IMR-90 (cell line): ENCODE data around the gene FA2H. TPM values are rescaled to one million over a fixed set of nuclear protein-coding genes. Genes with fewer than 3 reads are reported as not detected.

ENCODE experiments used
- ATAC-seq: fragments of 200-7000 bp; cut with Tn5 transposase; 2 replicates; pipeline ENCODE4 v1.9.1; 2020; ENCODE audit warnings: low read depth, mild to moderate bottlenecking, moderate library complexity
- BruUV-seq: library from RNA; stranded (reverse); fragments of 400-500 nt; replicated peaks from 2 replicates; lab custom pipeline; 2021; lab: Mats Ljungman, UMichigan
- CTCF ChIA-PET: fragments of 300-600 bp; formaldehyde crosslinking; extraction: SDS; loops from one replicate; lab custom pipeline; 2021; ENCODE audit warnings: antibody characterized with exemption; lab: Yijun Ruan, JAX
- POLR2A ChIA-PET: fragments of 300-600 bp; sonication (Branson Sonifier 250); formaldehyde crosslinking; loops from one replicate; lab custom pipeline; 2022; ENCODE audit warnings: antibody characterized with exemption; ENCODE audit not compliant: unreplicated experiment; lab: Charles Lee
- DNase-seq: peaks from one replicate; pipeline ENCODE4 v3.0.0; 2013
- H2AFZ ChIP-seq: replicated peaks from 2 replicates; pipeline ENCODE3; 2013; ENCODE audit warnings: low read length, mild to moderate bottlenecking; ENCODE audit not compliant: poor library complexity
- H2AK5ac ChIP-seq: 2 replicates; pipeline ENCODE4 v1.6.1; 2013; ENCODE audit warnings: low read depth, low read length, inconsistent platforms
- H2AK9ac ChIP-seq: replicated peaks from 2 replicates; pipeline ENCODE3; 2013; ENCODE audit warnings: mild to moderate bottlenecking, low read depth, low read length, moderate library complexity; ENCODE audit not compliant: poor library complexity
- H2BK120ac ChIP-seq: 2 replicates; pipeline ENCODE4 v1.6.1; 2013; ENCODE audit warnings: low read depth, low read length, inconsistent platforms
- H2BK15ac ChIP-seq: 3 replicates; pipeline ENCODE4 v1.6.1; 2013; ENCODE audit warnings: low read depth, low read length, inconsistent platforms
- H2BK20ac ChIP-seq: 2 replicates; pipeline ENCODE4 v1.6.1; 2013; ENCODE audit warnings: low read depth, mild to moderate bottlenecking, inconsistent platforms, low read length, moderate library complexity
- H2BK5ac ChIP-seq: 2 replicates; pipeline ENCODE4 v1.6.1; 2013; ENCODE audit warnings: mild to moderate bottlenecking, low read depth, low read length, inconsistent platforms; ENCODE audit not compliant: poor library complexity, severe bottlenecking
- H3K14ac ChIP-seq: replicated peaks from 2 replicates; pipeline ENCODE4 v1.6.1; 2013; ENCODE audit warnings: low read depth, low read length, inconsistent platforms
- H3K18ac ChIP-seq: 2 replicates; pipeline ENCODE4 v1.6.1; 2013; ENCODE audit warnings: low read depth, low read length, control low read depth
- H3K23ac ChIP-seq: 2 replicates; pipeline ENCODE4 v1.6.1; 2013; ENCODE audit warnings: low read depth, low read length, inconsistent platforms
- H3K27ac ChIP-seq: 2 replicates; pipeline ENCODE4 v1.5.1; 2013; ENCODE audit warnings: mild to moderate bottlenecking, control low read depth, low read length; ENCODE audit not compliant: insufficient read depth
- H3K27me3 ChIP-seq: 2 replicates; pipeline ENCODE4 v1.6.1; 2013; ENCODE audit warnings: low read length; ENCODE audit not compliant: control insufficient read depth, insufficient read depth
- H3K36me3 ChIP-seq: 2 replicates; pipeline ENCODE4 v1.6.1; 2013; ENCODE audit warnings: low read length, mixed read lengths; ENCODE audit not compliant: control insufficient read depth, insufficient read depth
- H3K4ac ChIP-seq: 2 replicates; pipeline ENCODE4 v1.6.1; 2013; ENCODE audit warnings: low read depth, low read length, inconsistent platforms
- H3K4me1 ChIP-seq: 2 replicates; pipeline ENCODE4 v1.6.1; 2013; ENCODE audit warnings: low read length, mixed read lengths; ENCODE audit not compliant: control insufficient read depth, insufficient read depth
- H3K4me2 ChIP-seq: 2 replicates; pipeline ENCODE4 v1.6.1; 2013; ENCODE audit warnings: low read depth, mild to moderate bottlenecking, control low read depth, low read length, moderate library complexity
- H3K4me3 ChIP-seq: 2 replicates; pipeline ENCODE4 v1.5.1; 2013; ENCODE audit warnings: low read depth, mild to moderate bottlenecking, control low read depth, low read length, moderate library complexity; ENCODE audit not compliant: insufficient read depth
- H3K56ac ChIP-seq: 2 replicates; pipeline ENCODE4 v1.6.1; 2013; ENCODE audit warnings: low read length, inconsistent platforms; ENCODE audit not compliant: insufficient read depth; ENCODE audit errors: extremely low read depth
- H3K79me1 ChIP-seq, 2 experiments: 2 replicates each; pipeline ENCODE4 v1.6.1; 2013; ENCODE audit warnings: low read length in 2 of 2, inconsistent platforms in 1 of 2, low read depth in 1 of 2
- H3K9ac ChIP-seq: 2 replicates; pipeline ENCODE4 v1.6.1; 2013; ENCODE audit warnings: low read depth, low read length, control low read depth
- H3K9me1 ChIP-seq: 2 replicates; pipeline ENCODE4 v1.6.1; 2013; ENCODE audit warnings: low read length, inconsistent platforms; ENCODE audit not compliant: insufficient read depth
- H3K9me3 ChIP-seq: 2 replicates; pipeline ENCODE4 v1.6.1; 2013; ENCODE audit warnings: low read length; ENCODE audit not compliant: control insufficient read depth, insufficient read depth
- H4K20me1 ChIP-seq: 2 replicates; pipeline ENCODE4 v1.6.1; 2013; ENCODE audit warnings: low read length, inconsistent platforms; ENCODE audit not compliant: insufficient read depth
- H4K5ac ChIP-seq: 2 replicates; pipeline ENCODE4 v1.6.1; 2013; ENCODE audit warnings: mild to moderate bottlenecking, low read depth, low read length, control low read depth
- H4K8ac ChIP-seq, 2 experiments: 2 replicates each; pipeline ENCODE4 v1.6.1; 2013; ENCODE audit warnings: low read depth in 2 of 2, low read length in 2 of 2, control low read depth in 1 of 2, inconsistent platforms in 1 of 2
- H4K91ac ChIP-seq: 2 replicates; pipeline ENCODE4 v1.6.1; 2013; ENCODE audit warnings: low read depth, low read length, inconsistent platforms; ENCODE audit not compliant: insufficient read depth
- CEBPB ChIP-seq: IDR thresholded peaks from 2 replicates; pipeline ENCODE4 v1.6.1; 2012; ENCODE audit warnings: low read depth, low read length, improper control_type of control experiment
- CHD1 ChIP-seq: IDR thresholded peaks from 2 replicates; pipeline ENCODE4 v1.6.1; 2012; ENCODE audit warnings: low read depth, low read length, improper control_type of control experiment
- CTCF ChIP-seq: conservative IDR thresholded peaks from 2 replicates; pipeline ENCODE4 v1.5.1; 2012; ENCODE audit warnings: mild to moderate bottlenecking, low read depth, low read length, improper control_type of control experiment
- MAZ ChIP-seq: IDR thresholded peaks from 2 replicates; pipeline ENCODE4 v1.6.1; 2012; ENCODE audit warnings: low read depth, mild to moderate bottlenecking, low read length, improper control_type of control experiment, moderate library complexity, borderline replicate concordance
- MXI1 ChIP-seq: IDR thresholded peaks from 2 replicates; pipeline ENCODE4 v1.6.1; 2012; ENCODE audit warnings: low read depth, mild to moderate bottlenecking, low read length, moderate library complexity, borderline replicate concordance
- NFE2L2 ChIP-seq: fragments of 150-350 bp; IDR thresholded peaks from 2 replicates; pipeline ENCODE4 v1.6.1; 2016; ENCODE audit warnings: low read depth, mild to moderate bottlenecking, low read length
- RAD21 ChIP-seq: IDR thresholded peaks from 2 replicates; pipeline ENCODE4 v1.6.1; 2012; ENCODE audit warnings: low read length, improper control_type of control experiment
- RCOR1 ChIP-seq: IDR thresholded peaks from 2 replicates; pipeline ENCODE4 v1.6.1; 2012; ENCODE audit warnings: mild to moderate bottlenecking, low read length, improper control_type of control experiment; ENCODE audit not compliant: insufficient replicate concordance
- RFX5 ChIP-seq: IDR thresholded peaks from 2 replicates; pipeline ENCODE4 v1.8.0; 2012; ENCODE audit warnings: low read depth, mild to moderate bottlenecking, low read length, moderate library complexity
- SMC3 ChIP-seq: fragments of 150-350 bp; IDR thresholded peaks from 2 replicates; pipeline ENCODE4 v1.6.1; 2016; ENCODE audit warnings: low read depth, mild to moderate bottlenecking, antibody characterized with exemption, low read length, moderate library complexity
- WGBS, 2 experiments: methylation state at CpG; one replicate each; pipeline versions ENCODE4 v1.1.5 to v1.1.7; 2013; ENCODE audit warnings: missing lambda C conversion rate in 2 of 2; ENCODE audit not compliant: insufficient read length in 1 of 2; ENCODE audit errors: extremely low coverage in 2 of 2; 5-methylcytosine and 5-hydroxymethylcytosine counted together
- dilution Hi-C: fragments of 300-500 bp; cut with HindIII; formaldehyde crosslinking; loops from one replicate; pipeline ENCODE4 v1.14.3; 2018; ENCODE audit warnings: low sequenced_read_pairs; ENCODE audit not compliant: unreplicated experiment
- in situ Hi-C: fragments of 300-500 bp; cut with MboI; formaldehyde crosslinking; loops from 3 replicates; pipeline ENCODE4 v1.14.3; 2019; ENCODE audit warnings: low sequenced_read_pairs, inconsistent platforms, mixed read lengths
- intact Hi-C: fragments of 100-400 bp; cut with micrococcal nuclease; formaldehyde crosslinking; loops from 2 replicates; pipeline ENCODE4 v1.10.0; 2022
- polyA plus RNA-seq, 3 experiments: library from polyadenylated mRNA; depleted of rRNA; stranded (reverse); fragments of >200 nt; gene quantifications; 2 replicates each; pipeline ENCODE4 v1.2.3, GENCODE V29; 2012; ENCODE audit warnings: low replicate concordance in 1 of 3
- total RNA-seq: library from RNA; depleted of rRNA; stranded (reverse); fragments of >200 nt; gene quantifications from 2 replicates; pipeline ENCODE4 v1.2.3, GENCODE V29; 2012
- TF ChIP-seq, protein P1 (sequence below): fragments of 150-350 bp; IDR thresholded peaks from 2 replicates; pipeline ENCODE4 v1.6.1; 2017; ENCODE audit warnings: mild to moderate bottlenecking, antibody characterized with exemption, low read length, low read depth
- TF ChIP-seq, protein P2 (sequence below): fragments of 150-350 bp; IDR thresholded peaks from 2 replicates; pipeline ENCODE4 v1.6.1; 2016; ENCODE audit warnings: low read depth, mild to moderate bottlenecking, low read length, moderate library complexity, borderline replicate concordance

FA2H gene
- total and polyA plus RNA-seq, 2 of the 4 experiments (the other 2 are of a cell fraction) = not detected

DNA sequence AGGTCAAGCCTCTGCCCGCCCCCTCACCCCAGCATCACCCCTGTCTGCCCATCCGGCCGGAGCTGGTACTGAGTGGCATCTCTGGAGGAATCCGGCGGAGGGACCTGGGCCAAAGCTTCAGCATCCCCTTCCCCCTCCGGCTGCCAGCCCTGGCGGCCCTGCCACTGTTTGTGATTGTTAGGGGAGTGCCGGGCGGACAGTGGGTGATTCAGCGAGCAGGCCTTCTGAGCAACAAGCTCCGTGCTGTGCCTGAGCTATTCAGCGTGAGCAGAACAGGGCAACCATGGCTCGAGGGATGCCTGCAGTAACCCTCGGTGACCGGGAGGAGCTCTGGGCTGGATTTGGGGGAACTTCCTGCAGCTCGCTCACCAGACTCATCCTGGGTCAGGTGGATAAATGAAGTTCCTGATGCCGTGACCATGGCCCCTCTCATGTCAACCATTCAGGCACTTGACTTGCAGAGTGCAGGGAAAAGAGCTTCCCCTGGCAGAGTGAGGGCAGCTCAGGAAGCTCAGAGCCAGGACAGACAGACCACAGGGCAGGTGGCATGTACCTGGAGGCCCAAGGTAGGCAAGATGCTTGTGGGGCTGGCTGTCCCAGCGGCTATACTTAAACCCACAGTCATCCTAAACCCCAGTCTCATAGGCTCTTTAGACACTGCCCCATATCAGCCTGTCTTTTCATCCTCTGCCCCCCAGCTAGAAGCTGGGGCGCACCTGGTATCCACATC lies 49.6 kb downstream of the FA2H start (continued):
- TF ChIP-seq MAZ (no peak; the same call in 1 of the 2 replicates), RFX5 (no peak)

- DNase-seq (no peak), ATAC-seq (no peak)
- Histone ChIP-seq H3K27me3 (peaks cover 5% of the 10 kb centered on the region; the same call in 1 of the 2 replicates), H3K23ac (no peak overlapping the region), H3K4ac (no peak overlapping the region), H3K4me3 (no peak overlapping the region), H4K20me1 (no peaks in the 10 kb centered on the region), H4K5ac (no peak overlapping the region), H3K79me1 (no peaks in the 10 kb centered on the region), H4K8ac (no peak overlapping the region), H3K18ac (no peak overlapping the region), H3K36me3 (no peaks in the 10 kb centered on the region), H3K27ac (no peak overlapping the region), H3K4me1 (peaks cover 8% of the 10 kb centered on the region), H2BK20ac (no peak overlapping the region), H2AK5ac (no peak overlapping the region), H3K9me3 (peaks cover 4% of the 10 kb centered on the region; the same call in 1 of the 2 replicates), H3K4me2 (no peak overlapping the region), H3K9me1 (no peaks in the 10 kb centered on the region; the same call in 1 of the 2 replicates), H2BK120ac (no peak overlapping the region), H3K56ac (no peak overlapping the region), H4K91ac (no peak overlapping the region), H3K14ac (no peak overlapping the region), H2BK15ac (no peak overlapping the region), H2AFZ (no peak overlapping the region), H2AK9ac (no peak overlapping the region), H3K9ac (no peak overlapping the region), H2BK5ac (no peak overlapping the region)
- BruUV-seq = no TSS peak
- 86% methylated on average over 2 of the region's 7 CpGs; no CpG with 5 or more reads in 1 of the 2 experiments for WGBS, 2 experiments
- ChIA-PET CTCF (interaction anchor here (3.5 kb wide), 1 partner anchor 139 kb away, joined by 14 read pairs; no protein-coding TSS in a partner anchor), POLR2A (no interaction called here)
- dilution Hi-C loops (no loop called here), intact Hi-C loops (no loop called here), in situ Hi-C loops (no loop called here)
- no peak for TF ChIP-seq MAZ
- no peak for TF ChIP-seq NFE2L2
- TF ChIP-seq RCOR1 = no peak
- no peak for TF ChIP-seq CEBPB
- no peak for TF ChIP-seq SMC3
- TF ChIP-seq RAD21 = no peak
- TF ChIP-seq, protein P1, sequence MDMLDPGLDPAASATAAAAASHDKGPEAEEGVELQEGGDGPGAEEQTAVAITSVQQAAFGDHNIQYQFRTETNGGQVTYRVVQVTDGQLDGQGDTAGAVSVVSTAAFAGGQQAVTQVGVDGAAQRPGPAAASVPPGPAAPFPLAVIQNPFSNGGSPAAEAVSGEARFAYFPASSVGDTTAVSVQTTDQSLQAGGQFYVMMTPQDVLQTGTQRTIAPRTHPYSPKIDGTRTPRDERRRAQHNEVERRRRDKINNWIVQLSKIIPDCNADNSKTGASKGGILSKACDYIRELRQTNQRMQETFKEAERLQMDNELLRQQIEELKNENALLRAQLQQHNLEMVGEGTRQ = no peak
- no peak for TF ChIP-seq CHD1
- no peak for TF ChIP-seq MXI1
- no peak for TF ChIP-seq CTCF
- TF ChIP-seq, protein P2, sequence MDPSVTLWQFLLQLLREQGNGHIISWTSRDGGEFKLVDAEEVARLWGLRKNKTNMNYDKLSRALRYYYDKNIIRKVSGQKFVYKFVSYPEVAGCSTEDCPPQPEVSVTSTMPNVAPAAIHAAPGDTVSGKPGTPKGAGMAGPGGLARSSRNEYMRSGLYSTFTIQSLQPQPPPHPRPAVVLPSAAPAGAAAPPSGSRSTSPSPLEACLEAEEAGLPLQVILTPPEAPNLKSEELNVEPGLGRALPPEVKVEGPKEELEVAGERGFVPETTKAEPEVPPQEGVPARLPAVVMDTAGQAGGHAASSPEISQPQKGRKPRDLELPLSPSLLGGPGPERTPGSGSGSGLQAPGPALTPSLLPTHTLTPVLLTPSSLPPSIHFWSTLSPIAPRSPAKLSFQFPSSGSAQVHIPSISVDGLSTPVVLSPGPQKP = no peak
Observed at GRCh38 chr16:74723256-74723655, 51.4 kb downstream of the FA2H start.
